GM21526 (cell line): ENCODE measurements around the gene MTMR1.

Experiments
- ATAC-seq: cut with Tn5 transposase; IDR thresholded peaks from one replicate; pipeline ENCODE4 v1.9.1; 2021; ENCODE audit warnings: moderate library complexity; ENCODE audit not compliant: unreplicated experiment, low FRiP score

Gene MTMR1

GRCh38 chrX:150774798-150775568 lies 81.8 kb downstream of the MTMR1 start:
- no peak for ATAC-seq

- no peak for ATAC-seq
These were observed 82.6 kb downstream of the MTMR1 start for GRCh38 chrX:150775569-150776350.

GRCh38 chrX:150777328-150777992 lies 84.3 kb downstream of the MTMR1 start:
- no peak for ATAC-seq

GRCh38 chrX:150779385-150779784 lies 86.2 kb downstream of the MTMR1 start:
- no peak for ATAC-seq

- ATAC-seq = no peak
These were observed 88.5 kb downstream of the MTMR1 start for GRCh38 chrX:150781677-150782076.

GRCh38 chrX:150790021-150790420 lies 96.8 kb downstream of the MTMR1 start:
- peak; percentile 49 for ATAC-seq

GRCh38 chrX:150792949-150793527 lies 99.8 kb downstream of the MTMR1 start:
- ATAC-seq = no peak

GRCh38 chrX:150805736-150806135 lies 112.5 kb downstream of the MTMR1 start:
- no peak for ATAC-seq

GRCh38 chrX:150806827-150807226 lies 113.6 kb downstream of the MTMR1 start:
- ATAC-seq = no peak

GRCh38 chrX:150813922-150814321 lies 120.7 kb downstream of the MTMR1 start:
- ATAC-seq = no peak
